ENCODE data around the gene ARHGAP24. TPM values are rescaled to one million over a fixed set of nuclear protein-coding genes. Genes with fewer than 3 reads are reported as not detected.
"Not testable (repeated sequence)": the region's sequence is repeated elsewhere in the genome, so short reads cannot be mapped to it uniquely, and the experiment has no call there.

Gene ARHGAP24
- total and polyA plus RNA-seq, 2 of the 13 experiments (the other 11 are each of a cell fraction or from before 2014, with no cell fraction given) = 0.07 to 0.55 TPM

- H3K36me3 ChIP-seq (replicated peaks in 1 of 2; ENCODE audit: control insufficient read depth in 1 of 2, insufficient read depth in 2 of 2, low read length in 2 of 2); H4K20me1 ChIP-seq (ENCODE audit: insufficient read depth, low read length); ATAC-seq; H3K79me2 ChIP-seq (ENCODE audit: insufficient read depth, low read length); POLR2A ChIA-PET; H3K27me3 ChIP-seq (ENCODE audit: control insufficient read depth in 1 of 2, insufficient read depth in 2 of 2, low read length in 2 of 2); H2AFZ ChIP-seq (ENCODE audit: low read length); intact Hi-C loops (cut with micrococcal nuclease; ENCODE audit: unreplicated experiment); CTCF ChIA-PET (ENCODE audit: low intra/inter-chr PET ratio, low total read pairs); H3K4me2 ChIP-seq (ENCODE audit: low read depth, low read length); H3K9me3 ChIP-seq (ENCODE audit: low read length); H3K4me3 ChIP-seq (replicated peaks in 1 of 3; ENCODE audit: insufficient read depth in 1 of 3, low read depth in 2 of 3, low read length in 3 of 3); H3K27ac ChIP-seq (ENCODE audit: extremely low read length, insufficient read depth, low read length); BruUV-seq (replicated peaks); H3K4me1 ChIP-seq (ENCODE audit: insufficient read depth, low read length); FAIRE-seq; DNase-seq (ENCODE audit: low spot score); in situ Hi-C loops (cut with HindIII; ENCODE audit: extremely low pct_ligation_motif_present, low pct_unique_long_range_greater_than_20kb); H3K9ac ChIP-seq (ENCODE audit: insufficient read depth, low read depth, low read length); TF ChIP-seq LCORL (CRISPR knock-in tag; IDR thresholded peaks at IDR 0.05): not testable (repeated sequence)
- 70% methylated on average over 6 of the region's 6 CpGs for WGBS (ENCODE audit: low lambda C conversion rate)
- peak; percentile 81 for TF ChIP-seq LCORL (IDR thresholded peaks at IDR 0.05)
Measured at GRCh38 chr4:85853740-85854139, 378.8 kb downstream of the ARHGAP24 start.

DNA sequence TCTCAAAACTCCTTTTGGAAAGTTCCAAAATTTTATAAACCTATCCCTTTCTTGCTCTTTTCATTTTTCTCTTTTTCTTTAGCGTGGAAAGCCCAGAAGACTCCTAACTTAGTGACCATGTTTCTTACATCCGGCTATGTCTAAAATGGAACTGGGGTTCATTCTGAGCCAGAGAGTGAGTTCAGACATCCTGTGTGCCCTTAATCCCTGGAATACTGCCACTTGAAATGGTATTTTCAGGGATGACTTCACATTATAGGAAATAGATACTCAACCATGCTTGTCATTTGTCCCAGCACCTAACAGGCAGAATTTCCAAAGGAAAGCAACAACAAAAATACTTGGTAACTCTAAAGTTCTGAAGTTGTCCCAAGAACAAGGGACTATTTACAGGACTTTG is 379.6 kb downstream of the ARHGAP24 start:
- Histone ChIP-seq H3K4me3 (replicated peaks in 1 of 3; ENCODE audit: insufficient read depth in 1 of 3, low read depth in 2 of 3, low read length in 3 of 3) (no peak overlapping the region), H3K9me3 (ENCODE audit: low read length) (no peaks in the 10 kb centered on the region), H3K27me3 (ENCODE audit: control insufficient read depth in 1 of 2, insufficient read depth in 2 of 2, low read length in 2 of 2) (no peaks in the 10 kb centered on the region), H3K4me1 (ENCODE audit: insufficient read depth, low read length) (no peaks in the 10 kb centered on the region), H3K9ac (ENCODE audit: insufficient read depth, low read depth, low read length) (no peak overlapping the region), H3K4me2 (ENCODE audit: low read depth, low read length) (no peak overlapping the region), H3K27ac (ENCODE audit: extremely low read length, insufficient read depth, low read length) (no peak overlapping the region), H4K20me1 (ENCODE audit: insufficient read depth, low read length) (no peaks in the 10 kb centered on the region), H3K36me3 (replicated peaks in 1 of 2; ENCODE audit: control insufficient read depth in 1 of 2, insufficient read depth in 2 of 2, low read length in 2 of 2) (no peaks in the 10 kb centered on the region), H2AFZ (ENCODE audit: low read length) (no peak overlapping the region), H3K79me2 (ENCODE audit: insufficient read depth, low read length) (no peaks in the 10 kb centered on the region)
- in situ Hi-C loops (cut with HindIII; ENCODE audit: extremely low pct_ligation_motif_present, low pct_unique_long_range_greater_than_20kb) = no loop called here
- ChIA-PET POLR2A (no interaction called here), CTCF (ENCODE audit: low intra/inter-chr PET ratio, low total read pairs) (no interaction called here)
- WGBS (ENCODE audit: low lambda C conversion rate) = 50% methylated on average over 2 of the region's 2 CpGs
- TF ChIP-seq GABPB1 (CRISPR knock-in tag; IDR thresholded peaks at IDR 0.05) (no peak), ATRX (CRISPR knock-in tag; IDR thresholded peaks at IDR 0.05; ENCODE audit: borderline replicate concordance) (no peak)
- intact Hi-C loops (cut with micrococcal nuclease; ENCODE audit: unreplicated experiment) = no loop called here
- no peak for DNase-seq (ENCODE audit: low spot score)
- FAIRE-seq = no peak
- no TSS peak for BruUV-seq (replicated peaks)
- no peak for ATAC-seq

Measured in HepG2 (cell line).